ENCODE data around the gene MYLK.

GRCh38 chr3:123815981-123816380 lies 68.2 kb downstream of the MYLK start:
- TF ChIP-seq, protein P1, sequence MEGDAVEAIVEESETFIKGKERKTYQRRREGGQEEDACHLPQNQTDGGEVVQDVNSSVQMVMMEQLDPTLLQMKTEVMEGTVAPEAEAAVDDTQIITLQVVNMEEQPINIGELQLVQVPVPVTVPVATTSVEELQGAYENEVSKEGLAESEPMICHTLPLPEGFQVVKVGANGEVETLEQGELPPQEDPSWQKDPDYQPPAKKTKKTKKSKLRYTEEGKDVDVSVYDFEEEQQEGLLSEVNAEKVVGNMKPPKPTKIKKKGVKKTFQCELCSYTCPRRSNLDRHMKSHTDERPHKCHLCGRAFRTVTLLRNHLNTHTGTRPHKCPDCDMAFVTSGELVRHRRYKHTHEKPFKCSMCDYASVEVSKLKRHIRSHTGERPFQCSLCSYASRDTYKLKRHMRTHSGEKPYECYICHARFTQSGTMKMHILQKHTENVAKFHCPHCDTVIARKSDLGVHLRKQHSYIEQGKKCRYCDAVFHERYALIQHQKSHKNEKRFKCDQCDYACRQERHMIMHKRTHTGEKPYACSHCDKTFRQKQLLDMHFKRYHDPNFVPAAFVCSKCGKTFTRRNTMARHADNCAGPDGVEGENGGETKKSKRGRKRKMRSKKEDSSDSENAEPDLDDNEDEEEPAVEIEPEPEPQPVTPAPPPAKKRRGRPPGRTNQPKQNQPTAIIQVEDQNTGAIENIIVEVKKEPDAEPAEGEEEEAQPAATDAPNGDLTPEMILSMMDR (IDR thresholded peaks at IDR 0.05): no peak
- no peak for TF ChIP-seq POLR2A (IDR thresholded peaks at IDR 0.05)

All from lower leg skin (tissue), 3 donors.